GM12865 (cell line): Measurements from ENCODE around the gene LHX3.

Experiments used
- DNase-seq: peaks from one replicate; pipeline ENCODE4 v3.0.0; 2010; ENCODE audit warnings: low read depth
- H3K4me3 ChIP-seq: 2 replicates; pipeline ENCODE4 v1.5.1; 2011; ENCODE audit warnings: mild to moderate bottlenecking, low read depth, low read length, control low read depth
- CTCF ChIP-seq: IDR thresholded peaks from 2 replicates; pipeline ENCODE4 v1.5.1; 2011; ENCODE audit warnings: low read length, control low read depth, low read depth, inconsistent platforms; ENCODE audit not compliant: insufficient read depth; ENCODE audit errors: missing control alignments

Gene LHX3

GRCh38 chr9:136157477-136158265 is 47.3 kb downstream of the LHX3 start:
- no peak for DNase-seq
- no peak overlapping the region for H3K4me3 ChIP-seq
- TF ChIP-seq CTCF: no peak

DNA sequence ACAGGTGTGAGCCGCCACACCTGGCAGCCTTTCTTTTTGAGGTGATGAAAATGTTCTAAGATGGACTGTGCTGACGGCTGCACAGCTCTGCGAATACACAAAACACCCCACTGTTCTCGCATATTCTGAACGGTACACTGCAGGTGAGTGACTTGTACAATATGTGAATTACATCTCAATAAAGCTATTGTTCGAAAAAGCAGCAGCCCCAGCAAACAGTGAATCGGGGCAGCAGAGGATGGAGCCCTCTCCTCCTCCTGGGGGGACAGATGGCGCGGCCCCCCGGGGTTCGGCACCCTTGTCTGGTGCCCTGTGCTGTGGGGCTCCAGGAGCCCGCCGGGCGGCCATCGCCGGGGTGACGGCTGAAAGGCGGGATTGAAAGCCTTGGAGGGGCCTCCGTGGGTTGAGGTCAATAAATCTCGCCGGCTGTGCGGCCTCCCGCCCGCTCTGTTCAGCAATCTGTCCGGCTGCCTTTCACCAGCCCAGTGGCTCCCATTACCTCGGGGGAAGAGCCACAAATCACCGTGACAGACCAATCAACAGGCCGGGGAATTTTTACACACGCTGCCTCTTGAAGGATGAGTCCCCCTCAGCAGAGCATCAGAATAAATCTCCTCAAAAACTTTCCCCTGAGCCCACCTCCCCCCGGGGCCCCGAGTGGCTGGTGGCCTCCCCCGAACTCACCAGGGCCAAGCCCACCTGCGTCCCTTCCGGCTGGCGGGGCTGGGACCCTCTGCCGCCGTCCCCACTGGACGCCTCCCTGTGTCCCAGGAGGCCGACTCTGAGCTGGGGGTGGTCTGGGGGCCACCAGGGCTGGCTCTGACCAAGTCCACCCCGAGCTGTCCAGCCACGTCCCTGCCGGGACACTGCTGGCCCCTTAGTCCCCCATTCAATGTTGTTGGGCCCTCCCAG is 48.5 kb downstream of the LHX3 start:
- TF ChIP-seq CTCF: no peak
- no peak overlapping the region for H3K4me3 ChIP-seq
- no peak for DNase-seq

GRCh38 chr9:136155576-136155975 is 49.4 kb downstream of the LHX3 start:
- TF ChIP-seq CTCF: no peak
- H3K4me3 ChIP-seq: no peak overlapping the region
- no peak for DNase-seq

DNA sequence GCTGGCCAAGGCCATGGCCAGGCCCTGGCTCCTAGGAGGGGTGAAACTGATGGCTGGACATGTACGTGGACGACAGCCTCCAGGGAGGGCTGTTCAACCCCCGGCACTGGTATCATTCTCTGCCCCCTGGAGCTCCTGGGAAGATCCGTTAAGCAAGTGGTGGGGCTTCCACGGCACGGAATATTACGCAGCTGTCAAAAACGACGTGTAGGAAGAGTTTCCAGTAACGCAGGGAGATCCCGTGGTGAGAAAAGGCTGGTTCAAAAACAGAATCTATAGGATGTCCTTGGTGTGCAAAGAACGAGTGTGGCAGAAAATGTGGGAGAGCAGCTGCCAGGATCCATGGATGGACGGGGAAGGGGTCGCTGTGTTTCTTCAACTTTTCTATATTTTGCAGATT is 50.0 kb downstream of the LHX3 start:
- no peak for TF ChIP-seq CTCF
- DNase-seq: no peak
- no peak overlapping the region for H3K4me3 ChIP-seq

DNA sequence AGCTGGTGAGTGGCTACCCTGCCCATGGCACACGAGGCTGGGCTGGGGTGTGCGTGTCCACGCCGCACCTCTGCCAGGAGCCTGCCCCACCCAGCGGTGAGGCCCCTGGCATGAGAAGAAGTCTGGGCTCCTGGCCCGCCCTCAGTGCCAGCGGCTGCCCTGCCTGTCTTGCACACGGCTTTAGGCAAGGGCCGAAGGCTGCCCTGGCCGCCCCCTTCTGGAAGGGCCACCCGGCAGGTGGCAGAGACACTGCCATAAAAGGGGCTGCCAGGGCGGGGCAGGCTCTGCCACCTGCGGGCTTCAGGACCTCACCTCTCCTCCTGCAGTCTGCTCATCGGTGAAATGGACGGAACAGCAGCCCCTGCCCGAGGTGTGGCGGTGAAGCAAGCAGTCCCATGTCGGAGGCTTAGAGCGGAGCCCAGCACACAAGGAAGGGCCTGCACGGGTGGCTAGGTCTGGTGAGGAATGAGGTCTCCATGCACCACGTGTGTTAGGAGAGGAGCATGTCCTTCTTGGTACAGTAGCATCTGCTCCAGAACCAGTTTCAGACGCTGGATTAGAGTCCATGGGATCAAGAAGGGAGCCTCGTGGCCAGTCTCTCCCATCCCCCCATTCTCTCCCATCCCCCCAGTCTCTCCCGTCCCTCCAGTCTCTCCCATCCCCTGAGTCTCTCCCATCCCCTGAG is 51.4 kb downstream of the LHX3 start:
- H3K4me3 ChIP-seq: no peak overlapping the region
- no peak for TF ChIP-seq CTCF
- DNase-seq: no peak

DNA sequence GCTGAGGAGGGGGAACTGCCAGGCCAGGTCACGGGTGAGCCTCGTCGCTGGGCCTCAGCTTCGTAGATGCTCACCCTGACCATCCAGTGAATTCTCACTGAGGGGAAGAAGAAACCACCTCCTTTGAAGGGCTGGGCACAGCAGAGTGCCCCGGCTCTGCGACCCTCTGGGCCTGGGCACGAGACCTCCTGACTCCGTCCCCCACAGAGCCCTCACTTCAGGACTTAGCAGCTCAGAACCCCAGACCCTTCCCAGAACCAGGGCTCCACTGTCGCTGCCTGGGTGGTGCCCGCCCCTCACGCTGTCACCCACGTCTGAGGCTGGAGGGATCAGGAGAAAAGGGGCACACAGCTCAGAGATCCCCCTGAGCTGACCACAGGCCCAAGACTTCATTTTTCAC is 52.0 kb downstream of the LHX3 start:
- no peak for TF ChIP-seq CTCF
- no peak for DNase-seq
- H3K4me3 ChIP-seq: no peak overlapping the region
